Measurements from ENCODE around the gene CCDC124. TPM values are rescaled to one million over a fixed set of nuclear protein-coding genes. Genes with fewer than 3 reads are reported as not detected.

CCDC124 gene
- total RNA-seq, 6 experiments from 2014 or later, result 86.3 to 115 (median 103) TPM

DNA sequence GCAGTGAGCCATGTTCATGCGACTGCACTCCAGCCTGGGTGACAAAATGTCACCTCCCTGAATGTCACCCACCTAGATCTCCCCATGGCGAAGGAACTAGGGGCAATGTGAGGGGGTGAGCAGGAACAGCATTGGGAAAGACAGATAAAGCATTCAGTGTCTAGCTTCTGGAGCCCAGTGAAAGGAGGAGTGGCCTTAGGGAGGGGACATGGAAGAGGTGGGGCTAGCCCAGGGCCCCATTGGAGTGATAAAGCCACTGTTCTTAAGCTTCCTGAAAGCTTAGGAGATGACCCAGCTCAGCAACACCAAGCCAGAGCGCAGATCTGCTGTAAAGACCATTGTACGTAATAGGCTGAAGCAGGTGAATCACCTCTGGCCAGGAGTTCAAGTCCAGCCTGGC lies 21.1 kb downstream of the CCDC124 start:
- Mint-ChIP-seq H3K27ac (no peak overlapping the region), H3K36me3 (ENCODE audit: low read depth) (no peaks in the 10 kb centered on the region), H3K9me3 (no peaks in the 10 kb centered on the region), H3K27me3 (ENCODE audit: insufficient read depth) (peaks cover 38% of the 10 kb centered on the region), H3K4me1 (ENCODE audit: low read depth) (0 out of 2 replicates have a peak, but pooled peaks cover 6% of the 10 kb centered on the region), H3K4me3 (no peak overlapping the region)
- TF ChIP-seq, protein P1, sequence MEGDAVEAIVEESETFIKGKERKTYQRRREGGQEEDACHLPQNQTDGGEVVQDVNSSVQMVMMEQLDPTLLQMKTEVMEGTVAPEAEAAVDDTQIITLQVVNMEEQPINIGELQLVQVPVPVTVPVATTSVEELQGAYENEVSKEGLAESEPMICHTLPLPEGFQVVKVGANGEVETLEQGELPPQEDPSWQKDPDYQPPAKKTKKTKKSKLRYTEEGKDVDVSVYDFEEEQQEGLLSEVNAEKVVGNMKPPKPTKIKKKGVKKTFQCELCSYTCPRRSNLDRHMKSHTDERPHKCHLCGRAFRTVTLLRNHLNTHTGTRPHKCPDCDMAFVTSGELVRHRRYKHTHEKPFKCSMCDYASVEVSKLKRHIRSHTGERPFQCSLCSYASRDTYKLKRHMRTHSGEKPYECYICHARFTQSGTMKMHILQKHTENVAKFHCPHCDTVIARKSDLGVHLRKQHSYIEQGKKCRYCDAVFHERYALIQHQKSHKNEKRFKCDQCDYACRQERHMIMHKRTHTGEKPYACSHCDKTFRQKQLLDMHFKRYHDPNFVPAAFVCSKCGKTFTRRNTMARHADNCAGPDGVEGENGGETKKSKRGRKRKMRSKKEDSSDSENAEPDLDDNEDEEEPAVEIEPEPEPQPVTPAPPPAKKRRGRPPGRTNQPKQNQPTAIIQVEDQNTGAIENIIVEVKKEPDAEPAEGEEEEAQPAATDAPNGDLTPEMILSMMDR (IDR thresholded peaks at IDR 0.05), result no peak
- DNase-seq, result no peak

DNA sequence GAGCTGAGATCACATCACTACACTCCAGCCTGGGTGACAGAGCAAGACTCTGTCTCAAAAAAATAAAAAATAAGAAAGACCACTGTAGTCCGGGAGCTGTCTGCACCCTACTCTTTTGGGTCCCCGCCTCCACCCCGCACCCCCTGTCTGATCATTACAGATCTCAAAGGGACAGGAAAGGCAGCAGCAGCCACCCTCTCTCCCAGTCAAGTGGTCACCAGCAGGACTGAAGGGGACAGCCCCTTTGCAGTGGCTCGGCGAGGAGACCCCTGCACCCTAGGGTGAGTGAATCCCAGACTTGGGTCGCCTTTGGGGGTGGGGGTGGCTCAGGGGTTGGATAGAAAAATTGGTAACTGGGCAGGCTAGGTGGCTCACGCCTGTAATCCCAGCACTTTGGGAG lies 21.6 kb downstream of the CCDC124 start:
- 0 out of 2 replicates have a peak, but pooled peaks cover 6% of the 10 kb centered on the region for H3K4me1 Mint-ChIP-seq (ENCODE audit: low read depth)
- H3K27ac Mint-ChIP-seq, result no peak overlapping the region
- DNase-seq, result no peak
- no peaks in the 10 kb centered on the region for H3K9me3 Mint-ChIP-seq
- TF ChIP-seq, protein P1 (IDR thresholded peaks at IDR 0.05), result no peak
- H3K36me3 Mint-ChIP-seq (ENCODE audit: low read depth), result no peaks in the 10 kb centered on the region
- no peak overlapping the region for H3K4me3 Mint-ChIP-seq
- peaks cover 35% of the 10 kb centered on the region for H3K27me3 Mint-ChIP-seq (ENCODE audit: insufficient read depth)

DNA sequence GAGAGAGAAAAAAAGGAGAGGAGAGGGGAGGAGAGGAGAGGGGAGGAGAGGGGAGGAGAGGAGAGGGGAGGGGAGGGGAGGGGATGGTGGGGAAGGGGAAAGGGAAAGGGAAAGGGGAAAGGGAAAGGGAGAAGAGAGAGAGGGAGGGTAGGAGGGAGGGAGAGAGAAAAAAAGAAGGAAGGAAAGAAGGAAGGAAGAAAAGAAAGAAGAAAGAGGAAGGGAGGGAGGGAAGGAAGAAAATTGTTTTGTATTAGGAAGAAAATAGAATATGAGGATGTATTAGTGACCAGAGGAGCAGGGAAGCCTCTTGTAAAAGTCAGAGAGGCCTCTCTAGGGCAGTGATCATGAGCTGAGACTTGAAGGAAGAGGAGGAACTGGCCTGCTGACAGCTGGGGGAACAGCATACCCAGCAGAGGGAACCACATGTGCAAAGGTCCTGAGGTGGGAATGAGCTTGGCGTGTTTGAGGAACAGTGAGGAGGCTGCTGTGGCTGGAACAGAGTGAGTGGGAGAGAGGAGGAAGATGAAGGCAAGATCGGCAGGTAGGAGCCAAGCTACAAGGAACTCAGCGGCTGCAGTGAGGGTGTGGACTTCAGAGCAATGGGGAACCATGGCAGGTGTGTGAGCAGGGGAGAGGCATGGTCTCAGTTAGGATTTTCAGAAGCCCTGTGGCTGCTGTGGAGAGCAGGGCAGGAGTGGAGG lies 24.5 kb downstream of the CCDC124 start:
- peaks cover 27% of the 10 kb centered on the region for H3K27me3 Mint-ChIP-seq (ENCODE audit: insufficient read depth)
- H3K4me3 Mint-ChIP-seq, result no peak overlapping the region
- H3K4me1 Mint-ChIP-seq (ENCODE audit: low read depth), result no peaks in the 10 kb centered on the region
- H3K36me3 Mint-ChIP-seq (ENCODE audit: low read depth), result no peaks in the 10 kb centered on the region
- no peak overlapping the region for H3K27ac Mint-ChIP-seq
- DNase-seq, result no peak
- TF ChIP-seq, protein P1 (IDR thresholded peaks at IDR 0.05), result no peak
- no peaks in the 10 kb centered on the region for H3K9me3 Mint-ChIP-seq

DNA sequence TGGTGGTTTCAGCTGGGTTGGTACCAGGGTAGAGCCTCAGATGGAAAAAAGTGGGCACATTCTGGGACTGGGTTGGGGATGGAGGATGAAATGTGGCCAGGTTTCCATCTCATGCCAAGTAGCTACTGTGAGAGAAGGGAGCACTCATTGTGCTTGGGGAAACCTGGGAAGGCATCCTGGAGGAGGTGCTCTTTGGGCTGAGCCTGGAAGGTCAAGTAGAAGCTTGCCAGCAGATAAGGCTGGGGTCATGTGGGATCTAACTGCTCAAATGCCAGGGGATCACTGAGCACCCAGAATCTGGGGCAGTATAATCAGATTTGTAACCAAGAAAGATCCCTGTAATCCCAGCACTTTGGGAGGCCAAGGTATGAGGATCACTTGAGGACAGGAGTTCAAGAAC lies 25.1 kb downstream of the CCDC124 start:
- H3K36me3 Mint-ChIP-seq (ENCODE audit: low read depth), result no peaks in the 10 kb centered on the region
- peaks cover 28% of the 10 kb centered on the region for H3K27me3 Mint-ChIP-seq (ENCODE audit: insufficient read depth)
- H3K4me3 Mint-ChIP-seq, result no peak overlapping the region
- DNase-seq, result no peak
- H3K27ac Mint-ChIP-seq, result no peak overlapping the region
- TF ChIP-seq, protein P1 (IDR thresholded peaks at IDR 0.05), result no peak
- no peaks in the 10 kb centered on the region for H3K9me3 Mint-ChIP-seq
- H3K4me1 Mint-ChIP-seq (ENCODE audit: low read depth), result no peaks in the 10 kb centered on the region

DNA sequence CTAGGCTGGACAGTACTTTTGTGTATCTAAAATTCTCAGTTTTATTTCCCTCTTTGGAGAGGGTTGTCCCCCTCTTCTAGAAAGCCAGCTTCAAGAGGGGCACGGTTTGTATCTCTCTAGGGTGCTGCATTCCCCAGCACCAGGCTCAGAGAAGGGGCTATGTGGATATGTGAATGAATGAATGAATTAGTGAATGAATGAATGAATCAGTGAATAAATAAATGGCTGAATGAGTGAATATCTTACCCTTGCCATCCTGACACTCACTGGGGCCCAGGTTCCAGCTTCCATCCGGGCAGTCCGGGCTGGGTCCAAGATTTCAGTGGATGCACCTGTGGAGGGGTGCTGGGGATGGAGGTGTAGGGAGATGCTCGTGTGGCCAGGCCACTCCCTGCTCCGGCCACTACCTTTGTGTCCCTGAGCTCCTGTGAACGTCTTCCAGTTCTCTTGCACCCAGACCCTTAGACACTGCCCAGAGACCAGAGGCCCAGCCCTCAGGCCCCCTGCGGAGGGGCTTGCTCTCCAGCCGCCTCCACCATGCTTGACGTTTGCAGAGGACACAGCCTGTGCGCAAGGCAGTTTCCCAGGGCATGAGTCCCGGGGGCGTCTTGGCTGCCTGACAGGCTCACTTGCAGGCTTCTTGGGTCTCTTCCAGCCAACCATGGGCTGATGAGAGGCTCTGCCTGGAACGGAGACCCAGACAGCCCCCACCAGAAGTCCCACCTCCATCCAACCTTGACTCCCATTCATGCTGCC lies 31.3 kb downstream of the CCDC124 start:
- no peaks in the 10 kb centered on the region for H3K4me1 Mint-ChIP-seq (ENCODE audit: low read depth)
- TF ChIP-seq, protein P1 (IDR thresholded peaks at IDR 0.05), result no peak
- H3K27ac Mint-ChIP-seq, result no peak overlapping the region
- H3K9me3 Mint-ChIP-seq, result no peaks in the 10 kb centered on the region
- no peaks in the 10 kb centered on the region for H3K36me3 Mint-ChIP-seq (ENCODE audit: low read depth)
- no peak for DNase-seq
- H3K27me3 Mint-ChIP-seq (ENCODE audit: insufficient read depth), result peaks cover 48% of the 10 kb centered on the region
- H3K4me3 Mint-ChIP-seq, result no peak overlapping the region
